Body of pancreas (tissue), 4 donors: ENCODE results near the gene TARBP1. TPM values are rescaled to one million over a fixed set of nuclear protein-coding genes. Genes with fewer than 3 reads are reported as not detected.

Experiments used
- ATAC-seq: fragments of 150-250 bp; one replicate; pipeline ENCODE4 v1.9.1; 2016
- DNase-seq, 4 donors: peaks; one replicate each; pipeline ENCODE4 v3.0.0-alpha.2; 2019
- H3K27ac ChIP-seq, 4 donors: fragments of 200-600 bp; sonication (generic); 1 replicate in 3 of 4; 2 replicates in 1 of 4; pipeline versions ENCODE4 v1.5.1 to v1.6.1; 2016 to 2019; ENCODE audit warnings: mild to moderate bottlenecking in 1 of 4, mixed read lengths in 1 of 4, moderate library complexity in 1 of 4
- H3K27me3 ChIP-seq, 2 donors: fragments of 200-600 bp; sonication (generic); one replicate each; pipeline ENCODE4 v1.6.0; 2016; ENCODE audit warnings: mild to moderate bottlenecking in 1 of 2
- H3K36me3 ChIP-seq, 2 donors: fragments of 200-600 bp; sonication (generic); replicated peaks in 1 of 2; 2 replicates each; pipeline ENCODE4 v1.5.1; 2016; ENCODE audit warnings: low read depth in 2 of 2; ENCODE audit not compliant: insufficient read depth in 1 of 2
- H3K4me1 ChIP-seq: fragments of 200-600 bp; sonication (generic); one replicate; pipeline ENCODE4 v1.6.0; 2016
- H3K4me3 ChIP-seq, 2 donors: fragments of 200-600 bp; sonication (generic); 1 replicate in 1 of 2; 2 replicates in 1 of 2; pipeline ENCODE4 v1.5.1; 2016 to 2019
- H3K9me3 ChIP-seq, 3 donors: fragments of 200-600 bp; sonication (generic); 1 replicate in 2 of 3; 2 replicates in 1 of 3; pipeline ENCODE4 v1.5.1; 2016
- POLR2A ChIP-seq, 3 donors: fragments of 450-650 bp; IDR thresholded peaks; one replicate each; pipeline ENCODE4 v1.6.1; 2016; ENCODE audit warnings: antibody characterized with exemption in 3 of 3, mild to moderate bottlenecking in 2 of 3
- WGBS, 2 donors: methylation state at CpG; one replicate each; pipeline ENCODE4 v1.1.5; 2017; 5-methylcytosine and 5-hydroxymethylcytosine counted together
- intact Hi-C: fragments of 100-400 bp; cut with DNase I; formaldehyde crosslinking; loops from one replicate; pipeline ENCODE4 v1.15.1; 2023
- total RNA-seq, 2 donors: library from RNA; depleted of rRNA; stranded (reverse); fragments of >200 nt; gene quantifications; one replicate each; pipeline ENCODE4 v1.1.0, GENCODE V29; 2016
- TF ChIP-seq, protein P1 (sequence below), 7 experiments: fragments of 450-650 bp in 4 of 7; fragments of 200-600 bp in 3 of 7; sonication (generic) in 3 of 7; IDR thresholded peaks; one replicate each; pipeline ENCODE4 v1.5.1; 2016 to 2019; ENCODE audit warnings: antibody characterized with exemption in 7 of 7

The TARBP1 gene
- total RNA-seq, 2 donors from 2014 or later, result 30.6 to 32.0 TPM

DNA sequence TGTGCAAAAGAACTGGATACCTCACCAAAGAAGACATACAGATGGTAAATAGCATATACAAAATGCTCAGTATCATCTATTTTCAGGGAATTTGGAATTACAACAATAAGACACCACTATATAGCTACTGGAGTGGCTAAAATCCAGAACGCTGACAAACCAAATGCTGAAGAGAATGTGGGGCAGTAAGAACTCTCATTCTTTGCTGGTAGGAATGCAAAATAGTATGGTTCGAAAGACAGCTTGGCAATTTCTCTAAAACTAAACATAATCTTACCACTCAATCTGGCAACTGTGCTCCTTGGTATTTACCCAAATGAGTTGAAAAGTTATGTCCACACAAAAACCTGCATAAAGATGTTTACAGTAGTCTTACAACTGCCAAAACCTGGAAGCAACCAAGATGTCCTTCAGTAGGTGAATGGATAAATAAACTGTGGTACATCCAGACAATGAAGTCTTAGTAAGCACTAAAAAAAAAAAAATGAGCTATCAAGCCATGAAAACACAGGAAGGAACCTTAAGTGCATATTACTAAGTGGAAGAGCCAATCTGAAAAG lies 26.5 kb downstream of the TARBP1 start:
- WGBS, 2 donors, result 68 to 75% methylated on average over 2 of the region's 2 CpGs
- intact Hi-C loops, result no loop called here
- Histone ChIP-seq H3K27me3 (no peaks in the 10 kb centered on the region), H3K4me3 (no peak overlapping the region), H3K9me3 (no peaks in the 10 kb centered on the region), H3K4me1 (no peaks in the 10 kb centered on the region), H3K27ac (no peak overlapping the region), H3K36me3 (peaks cover 0 to 10% of the 10 kb centered on the region in 2 donors)
- ATAC-seq (no peak), DNase-seq (no peak)
- TF ChIP-seq POLR2A (IDR thresholded peaks at IDR 0.05), result no peak
- TF ChIP-seq, protein P1, sequence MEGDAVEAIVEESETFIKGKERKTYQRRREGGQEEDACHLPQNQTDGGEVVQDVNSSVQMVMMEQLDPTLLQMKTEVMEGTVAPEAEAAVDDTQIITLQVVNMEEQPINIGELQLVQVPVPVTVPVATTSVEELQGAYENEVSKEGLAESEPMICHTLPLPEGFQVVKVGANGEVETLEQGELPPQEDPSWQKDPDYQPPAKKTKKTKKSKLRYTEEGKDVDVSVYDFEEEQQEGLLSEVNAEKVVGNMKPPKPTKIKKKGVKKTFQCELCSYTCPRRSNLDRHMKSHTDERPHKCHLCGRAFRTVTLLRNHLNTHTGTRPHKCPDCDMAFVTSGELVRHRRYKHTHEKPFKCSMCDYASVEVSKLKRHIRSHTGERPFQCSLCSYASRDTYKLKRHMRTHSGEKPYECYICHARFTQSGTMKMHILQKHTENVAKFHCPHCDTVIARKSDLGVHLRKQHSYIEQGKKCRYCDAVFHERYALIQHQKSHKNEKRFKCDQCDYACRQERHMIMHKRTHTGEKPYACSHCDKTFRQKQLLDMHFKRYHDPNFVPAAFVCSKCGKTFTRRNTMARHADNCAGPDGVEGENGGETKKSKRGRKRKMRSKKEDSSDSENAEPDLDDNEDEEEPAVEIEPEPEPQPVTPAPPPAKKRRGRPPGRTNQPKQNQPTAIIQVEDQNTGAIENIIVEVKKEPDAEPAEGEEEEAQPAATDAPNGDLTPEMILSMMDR (IDR thresholded peaks at IDR 0.05), result no peak

- H3K9me3 ChIP-seq, result no peaks in the 10 kb centered on the region
- H3K36me3 ChIP-seq, result no peaks in the 10 kb centered on the region
- 91 to 95% methylated on average over 3 of the region's 3 CpGs for WGBS, 2 donors
- TF ChIP-seq, protein P1 (IDR thresholded peaks at IDR 0.05), result no peak
- TF ChIP-seq POLR2A (IDR thresholded peaks at IDR 0.05), result no peak
- peaks cover 10% of the 10 kb centered on the region for H3K4me1 ChIP-seq
- H3K4me3 ChIP-seq, result no peak overlapping the region
- intact Hi-C loops, result no loop called here
- no peaks in the 10 kb centered on the region for H3K27me3 ChIP-seq
- no peak for DNase-seq
- H3K27ac ChIP-seq, result no peak overlapping the region
- no peak for ATAC-seq
Observed at GRCh38 chr1:234440348-234440747, 38.6 kb downstream of the TARBP1 start.

DNA sequence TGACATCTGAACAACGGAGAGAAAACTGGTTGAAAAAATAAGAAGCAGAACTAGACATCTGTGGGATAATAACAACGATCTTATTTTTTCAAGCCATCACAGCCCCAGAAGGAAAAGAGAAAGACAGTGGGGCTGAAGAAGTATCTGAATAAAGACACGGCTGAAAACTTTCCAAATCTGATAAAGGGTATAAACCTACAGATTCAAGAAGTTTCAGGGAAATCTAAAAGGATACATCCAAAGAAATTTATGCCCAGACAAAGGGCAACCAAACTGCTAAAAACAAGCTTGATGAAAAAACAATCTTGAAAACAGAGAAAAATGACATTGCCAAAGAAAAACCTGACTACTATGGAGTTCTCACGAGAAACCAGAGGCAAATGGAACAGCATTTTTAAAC lies 40.4 kb downstream of the TARBP1 start:
- ATAC-seq, result no peak
- WGBS, 2 donors, result 84 to 89% methylated on average over 4 of the region's 4 CpGs
- Histone ChIP-seq H3K27ac (no peak overlapping the region), H3K4me1 (peaks cover 10% of the 10 kb centered on the region), H3K27me3 (no peaks in the 10 kb centered on the region), H3K4me3 (no peak overlapping the region), H3K36me3 (no peaks in the 10 kb centered on the region), H3K9me3 (no peaks in the 10 kb centered on the region)
- no peak for DNase-seq
- intact Hi-C loops, result no loop called here
- no peak for TF ChIP-seq POLR2A (IDR thresholded peaks at IDR 0.05)
- TF ChIP-seq, protein P1 (IDR thresholded peaks at IDR 0.05), result no peak

DNA sequence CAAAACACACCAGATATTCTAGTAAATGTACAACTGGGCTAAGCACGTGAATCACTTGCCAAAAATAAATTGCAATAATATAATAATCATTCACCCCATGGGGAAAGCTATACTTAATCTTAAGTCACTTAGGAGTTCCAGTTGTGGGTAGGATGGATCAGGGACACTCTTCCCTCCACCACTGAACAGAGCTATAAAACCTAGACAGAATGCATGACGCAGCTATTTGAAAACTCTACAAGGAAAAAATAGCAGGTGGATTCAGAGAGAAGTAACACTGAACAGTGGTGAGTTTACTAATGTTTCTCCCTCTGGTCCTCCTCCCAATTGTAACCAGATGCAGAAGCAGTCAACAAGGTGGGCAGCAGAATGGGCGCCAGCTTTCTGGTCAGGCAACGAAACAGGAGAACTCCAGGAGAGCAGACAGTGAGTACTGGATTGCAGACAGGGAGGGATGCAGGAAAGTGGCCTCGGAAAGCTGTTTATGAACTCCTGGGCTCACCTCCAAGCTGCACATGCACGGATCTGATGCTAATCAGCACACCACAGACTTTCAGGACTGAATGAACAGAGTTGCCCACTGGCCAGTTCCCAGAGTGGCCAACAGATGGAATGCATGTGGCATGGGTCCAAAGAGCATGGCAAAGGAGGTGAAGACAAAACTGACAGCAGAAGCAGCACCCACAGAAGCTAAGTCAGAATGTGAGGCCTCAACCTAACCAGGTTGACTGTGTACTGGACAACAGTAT lies 41.4 kb downstream of the TARBP1 start:
- 52 to 56% methylated on average over 6 of the region's 6 CpGs for WGBS, 2 donors
- no peaks in the 10 kb centered on the region for H3K9me3 ChIP-seq
- no peak overlapping the region for H3K4me3 ChIP-seq
- H3K4me1 ChIP-seq, result peaks cover 10% of the 10 kb centered on the region
- no peaks in the 10 kb centered on the region for H3K27me3 ChIP-seq
- intact Hi-C loops, result no loop called here
- peak overlapping the region in 1 of 4 donors; percentile 17 for H3K27ac ChIP-seq
- DNase-seq, result peak; percentile 19 to 56 (median 36)
- ATAC-seq, result no peak
- H3K36me3 ChIP-seq, result peaks cover 0 to 1% of the 10 kb centered on the region in 2 donors
- TF ChIP-seq, protein P1 (IDR thresholded peaks at IDR 0.05), result peak in 2 of 7 experiments; percentile 8 to 19
- no peak for TF ChIP-seq POLR2A (IDR thresholded peaks at IDR 0.05)
